ENCODE measurements around the gene BSN.

Gene BSN

GRCh38 chr3:49533031-49533430 is 21.2 kb upstream of the BSN start:
- Mint-ChIP-seq H3K4me1 (no peaks in the 10 kb centered on the region), H3K27me3 (ENCODE audit: low read depth) (no peaks in the 10 kb centered on the region), H3K4me3 (no peak overlapping the region), H3K27ac (no peak overlapping the region), H3K9me3 (no peaks in the 10 kb centered on the region), H3K36me3 (ENCODE audit: low read depth) (peaks cover 30% of the 10 kb centered on the region)
- TF ChIP-seq CTCF (IDR thresholded peaks at IDR 0.05; ENCODE audit: unreplicated experiment in 3 of 3) = no peak

- Mint-ChIP-seq H3K36me3 (ENCODE audit: low read depth) (peaks cover 30% of the 10 kb centered on the region), H3K9me3 (no peaks in the 10 kb centered on the region), H3K4me1 (no peaks in the 10 kb centered on the region), H3K27ac (no peak overlapping the region), H3K4me3 (no peak overlapping the region), H3K27me3 (ENCODE audit: low read depth) (no peaks in the 10 kb centered on the region)
- TF ChIP-seq CTCF (IDR thresholded peaks at IDR 0.05; ENCODE audit: unreplicated experiment in 3 of 3) = no peak
Measured at GRCh38 chr3:49533786-49534519, 20.3 kb upstream of the BSN start.

- no peak for TF ChIP-seq CTCF (IDR thresholded peaks at IDR 0.05; ENCODE audit: unreplicated experiment in 3 of 3)
- Mint-ChIP-seq H3K27ac (peak overlapping the region in 2 of 3 experiments; percentile 15 to 53), H3K9me3 (no peaks in the 10 kb centered on the region), H3K27me3 (ENCODE audit: low read depth) (no peaks in the 10 kb centered on the region), H3K4me1 (no peaks in the 10 kb centered on the region), H3K4me3 (no peak overlapping the region), H3K36me3 (ENCODE audit: low read depth) (peaks cover 30% of the 10 kb centered on the region)
Measured at GRCh38 chr3:49534581-49535441, 19.5 kb upstream of the BSN start.

GRCh38 chr3:49535971-49536874 is 18.1 kb upstream of the BSN start:
- Mint-ChIP-seq H3K36me3 (ENCODE audit: low read depth) (peaks cover 17% of the 10 kb centered on the region), H3K9me3 (no peaks in the 10 kb centered on the region), H3K27me3 (ENCODE audit: low read depth) (no peaks in the 10 kb centered on the region), H3K4me1 (no peaks in the 10 kb centered on the region), H3K27ac (peak overlapping the region in 1 of 3 experiments; percentile 53), H3K4me3 (no peak overlapping the region)
- TF ChIP-seq CTCF (IDR thresholded peaks at IDR 0.05; ENCODE audit: unreplicated experiment in 3 of 3) = no peak

GRCh38 chr3:49536875-49537533 is 17.3 kb upstream of the BSN start:
- no peaks in the 10 kb centered on the region for H3K4me1 Mint-ChIP-seq
- peaks cover 9% of the 10 kb centered on the region for H3K36me3 Mint-ChIP-seq (ENCODE audit: low read depth)
- H3K9me3 Mint-ChIP-seq = no peaks in the 10 kb centered on the region
- no peak overlapping the region for H3K27ac Mint-ChIP-seq
- TF ChIP-seq CTCF (IDR thresholded peaks at IDR 0.05; ENCODE audit: unreplicated experiment in 3 of 3) = no peak
- no peak overlapping the region for H3K4me3 Mint-ChIP-seq
- H3K27me3 Mint-ChIP-seq (ENCODE audit: low read depth) = no peaks in the 10 kb centered on the region

Measured in nephron (organoid).